ENCODE measurements around the gene PMS1.

- TF ChIP-seq POLR2AphosphoS5 (IDR thresholded peaks at IDR 0.05) = no peak
- no peak for TF ChIP-seq CTCF (IDR thresholded peaks at IDR 0.05 in 8 of 11, conservative IDR thresholded peaks at IDR 0.05 in 3 of 11)
Observed at GRCh38 chr2:189799531-189799930, 15.3 kb downstream of the PMS1 start.
